ENCODE measurements around the gene FAM186B.

Gene FAM186B

GRCh38 chr12:49626836-49627235, 21.4 kb upstream of the FAM186B start:
- Histone ChIP-seq H4K20me1 (ENCODE audit: insufficient read depth, low read length) (no peaks in the 10 kb centered on the region), H3K4me2 (ENCODE audit: low read length) (no peak overlapping the region), H3K36me3 (ENCODE audit: insufficient read depth, low read length) (no peaks in the 10 kb centered on the region), H3F3A (ENCODE audit: insufficient read depth, low read length) (no peaks in the 10 kb centered on the region), H3K27me3 (ENCODE audit: insufficient read depth, low read length) (peaks cover 11% of the 10 kb centered on the region; the same call in 1 of the 2 replicates), H3K79me2 (ENCODE audit: insufficient read depth, low read length) (no peaks in the 10 kb centered on the region), H2AFZ (ENCODE audit: low read length) (no peak overlapping the region), H3K4me3 (ENCODE audit: low read depth, low read length, poor library complexity, severe bottlenecking) (no peak overlapping the region), H3K9ac (ENCODE audit: low read length) (no peak overlapping the region), H3K9me3 (ENCODE audit: low read length) (no peaks in the 10 kb centered on the region), H3K4me1 (ENCODE audit: insufficient read depth, low read length, severe bottlenecking) (peaks cover 13% of the 10 kb centered on the region), H3K27ac (ENCODE audit: low read depth, low read length, poor library complexity, severe bottlenecking) (no peak overlapping the region), H3K9me2 (ENCODE audit: low read depth, low read length) (no peaks in the 10 kb centered on the region)
- TF ChIP-seq EZH2 (IDR thresholded peaks at IDR 0.05; ENCODE audit: borderline replicate concordance, low read length), result no peak
- TF ChIP-seq CTCF (IDR thresholded peaks at IDR 0.05; ENCODE audit: low read length), result no peak

DNA sequence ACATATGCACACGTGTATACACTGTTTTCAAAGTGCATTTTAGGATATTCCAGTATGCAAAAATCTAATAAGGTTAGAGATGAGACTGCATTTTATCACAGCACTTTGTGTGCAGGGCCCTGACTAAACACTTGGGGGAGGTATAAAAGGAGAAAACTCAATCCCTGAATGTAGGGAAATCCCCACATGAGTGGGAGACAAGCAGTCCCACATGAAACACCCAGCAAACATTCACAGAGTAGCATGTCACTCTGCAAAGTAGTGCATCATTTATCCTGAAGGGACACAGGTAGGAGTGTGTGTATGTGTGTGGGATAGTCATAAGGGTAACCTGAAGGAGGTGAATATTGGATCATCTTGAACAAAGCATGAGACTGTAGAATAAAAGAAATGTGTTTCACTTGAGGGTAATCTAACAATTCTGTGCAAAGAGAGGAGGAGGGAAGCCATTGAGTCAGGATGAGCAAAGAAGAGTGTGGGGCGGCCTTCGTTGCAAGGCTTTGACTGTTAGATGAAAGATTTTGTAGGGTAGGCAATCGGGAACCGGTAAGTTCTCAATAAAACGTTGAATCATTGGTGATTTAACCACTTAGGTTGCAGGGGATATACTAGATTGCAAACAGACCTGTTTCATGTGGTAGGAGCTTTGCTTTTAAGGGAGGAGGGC, 20.9 kb upstream of the FAM186B start:
- Histone ChIP-seq H4K20me1 (ENCODE audit: insufficient read depth, low read length) (no peaks in the 10 kb centered on the region), H3K36me3 (ENCODE audit: insufficient read depth, low read length) (no peaks in the 10 kb centered on the region), H3K9me2 (ENCODE audit: low read depth, low read length) (no peaks in the 10 kb centered on the region), H2AFZ (ENCODE audit: low read length) (no peak overlapping the region), H3K9ac (ENCODE audit: low read length) (no peak overlapping the region), H3K4me1 (ENCODE audit: insufficient read depth, low read length, severe bottlenecking) (peaks cover 17% of the 10 kb centered on the region), H3K4me3 (ENCODE audit: low read depth, low read length, poor library complexity, severe bottlenecking) (no peak overlapping the region), H3K27me3 (ENCODE audit: insufficient read depth, low read length) (peaks cover 11% of the 10 kb centered on the region; the same call in 1 of the 2 replicates), H3K4me2 (ENCODE audit: low read length) (no peak overlapping the region), H3F3A (ENCODE audit: insufficient read depth, low read length) (no peaks in the 10 kb centered on the region), H3K27ac (ENCODE audit: low read depth, low read length, poor library complexity, severe bottlenecking) (no peak overlapping the region), H3K79me2 (ENCODE audit: insufficient read depth, low read length) (no peaks in the 10 kb centered on the region), H3K9me3 (ENCODE audit: low read length) (no peaks in the 10 kb centered on the region)
- TF ChIP-seq EZH2 (IDR thresholded peaks at IDR 0.05; ENCODE audit: borderline replicate concordance, low read length) (no peak), CTCF (IDR thresholded peaks at IDR 0.05; ENCODE audit: low read length) (no peak; the same call in 1 of the 2 replicates)

DNA sequence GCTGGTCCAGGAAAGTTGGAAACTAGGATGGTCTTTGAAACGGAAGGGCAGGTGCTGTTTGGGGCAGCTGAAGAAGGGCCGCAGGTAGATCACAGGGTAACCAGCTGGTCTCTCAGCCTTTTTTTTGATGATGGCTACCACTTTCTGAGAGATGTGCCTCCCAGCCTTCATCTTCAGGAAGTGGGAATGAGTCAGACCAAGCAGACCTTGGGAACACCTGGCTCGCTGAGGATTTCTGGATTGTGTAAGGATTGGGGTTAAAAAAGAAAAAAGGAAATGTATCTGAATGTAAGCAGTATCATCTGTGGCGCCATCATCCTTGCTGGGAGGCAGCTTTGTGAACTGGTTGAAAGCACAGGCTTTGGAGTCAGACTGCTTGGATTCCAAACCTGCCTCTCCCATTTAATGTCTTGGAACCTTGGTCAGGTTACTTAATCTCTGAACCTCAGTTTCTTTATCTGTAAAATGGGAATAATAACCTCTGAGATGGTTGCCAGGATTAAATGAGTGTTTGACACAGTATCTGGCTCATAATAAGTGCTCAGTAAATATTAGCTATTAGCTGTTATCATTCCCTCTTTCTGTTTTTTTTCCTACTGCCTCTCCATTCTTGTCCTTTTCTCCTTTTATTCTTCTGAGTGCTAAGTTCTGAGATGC, 19.6 kb upstream of the FAM186B start:
- Histone ChIP-seq H3K4me2 (ENCODE audit: low read length) (no peak overlapping the region), H3K36me3 (ENCODE audit: insufficient read depth, low read length) (no peaks in the 10 kb centered on the region), H3K9me3 (ENCODE audit: low read length) (no peaks in the 10 kb centered on the region), H3K9me2 (ENCODE audit: low read depth, low read length) (no peaks in the 10 kb centered on the region), H2AFZ (ENCODE audit: low read length) (no peak overlapping the region), H3K9ac (ENCODE audit: low read length) (no peak overlapping the region), H3K4me3 (ENCODE audit: low read depth, low read length, poor library complexity, severe bottlenecking) (no peak overlapping the region), H4K20me1 (ENCODE audit: insufficient read depth, low read length) (no peaks in the 10 kb centered on the region), H3K4me1 (ENCODE audit: insufficient read depth, low read length, severe bottlenecking) (peaks cover 17% of the 10 kb centered on the region), H3K27ac (ENCODE audit: low read depth, low read length, poor library complexity, severe bottlenecking) (no peak overlapping the region), H3K27me3 (ENCODE audit: insufficient read depth, low read length) (peaks cover 4% of the 10 kb centered on the region; the same call in 1 of the 2 replicates), H3F3A (ENCODE audit: insufficient read depth, low read length) (no peaks in the 10 kb centered on the region), H3K79me2 (ENCODE audit: insufficient read depth, low read length) (no peaks in the 10 kb centered on the region)
- TF ChIP-seq CTCF (IDR thresholded peaks at IDR 0.05; ENCODE audit: low read length) (no peak), EZH2 (IDR thresholded peaks at IDR 0.05; ENCODE audit: borderline replicate concordance, low read length) (no peak)
